ENCODE measurements around the gene PSMD6. TPM values are rescaled to one million over a fixed set of nuclear protein-coding genes. Genes with fewer than 3 reads are reported as not detected.

PSMD6 gene
- total and polyA plus RNA-seq, 4 experiments from 2014 or later = 65.7 to 152 (median 97.3) TPM

DNA sequence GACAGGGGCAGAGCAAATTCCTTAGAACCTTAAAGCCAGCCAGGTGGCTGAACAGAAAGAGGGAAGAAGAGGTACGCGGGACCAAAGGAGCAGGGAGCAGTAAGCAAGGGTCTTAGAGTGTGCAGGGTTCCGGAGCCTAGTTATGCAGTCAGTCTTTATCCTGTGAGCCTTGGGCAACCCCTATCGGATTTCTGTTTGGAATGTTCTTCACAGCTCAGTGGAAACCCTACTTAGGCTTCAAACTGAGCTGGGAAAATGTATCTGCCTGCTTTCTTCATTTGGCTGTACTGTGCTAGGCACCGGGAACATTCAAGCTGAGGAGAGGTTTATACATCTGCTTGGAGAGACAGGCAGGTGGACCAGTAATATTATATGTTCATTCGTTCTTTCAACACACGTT lies 37.1 kb downstream of the PSMD6 start:
- POLR2A ChIA-PET (ENCODE audit: partially characterized antibody) = interaction anchor here (13.9 kb wide), 1 partner anchor 19 kb away, joined by 347 read pairs; no protein-coding TSS in a partner anchor
- peaks cover 73 to 94% of the 10 kb centered on the region in 2 donors for H3K36me3 Mint-ChIP-seq
- no peaks in the 10 kb centered on the region for H3K9me3 ChIP-seq (ENCODE audit: control insufficient read depth in 1 of 2, low read length in 2 of 2)
- H3K27me3 Mint-ChIP-seq = no peaks in the 10 kb centered on the region
- peak overlapping the region in 1 of 8 donors; percentile 7 for H3K4me3 Mint-ChIP-seq
- peaks cover 35 to 64% (median 55%) of the 10 kb centered on the region in 4 donors for H3K4me1 Mint-ChIP-seq
- CTCF ChIA-PET (ENCODE audit: partially characterized antibody) = interaction anchor here (29.4 kb wide), 1 partner anchor 23 kb away, joined by 875 read pairs; no protein-coding TSS in a partner anchor
- H3K36me3 ChIP-seq (ENCODE audit: insufficient read depth, low read length) = peaks cover 89% of the 10 kb centered on the region
- intact Hi-C loops (cut with micrococcal nuclease) = no loop called here
- no peaks in the 10 kb centered on the region for H3K27me3 ChIP-seq (ENCODE audit: insufficient read depth, low read length)
- peak overlapping the region in 6 of 7 donors; percentile 31 to 83 (median 73) for H3K27ac Mint-ChIP-seq
- no peak for DNase-seq
- no peak overlapping the region for H3K27ac ChIP-seq (ENCODE audit: low read depth, low read length)
- H3K9me3 Mint-ChIP-seq = peaks cover 0 to 2% (median 0%) of the 10 kb centered on the region in 8 donors
- H3K4me1 ChIP-seq (ENCODE audit: insufficient read depth, low read length) = peaks cover 41% of the 10 kb centered on the region
- H3K4me3 ChIP-seq (ENCODE audit: low read length in 2 of 2) = no peak overlapping the region

DNA sequence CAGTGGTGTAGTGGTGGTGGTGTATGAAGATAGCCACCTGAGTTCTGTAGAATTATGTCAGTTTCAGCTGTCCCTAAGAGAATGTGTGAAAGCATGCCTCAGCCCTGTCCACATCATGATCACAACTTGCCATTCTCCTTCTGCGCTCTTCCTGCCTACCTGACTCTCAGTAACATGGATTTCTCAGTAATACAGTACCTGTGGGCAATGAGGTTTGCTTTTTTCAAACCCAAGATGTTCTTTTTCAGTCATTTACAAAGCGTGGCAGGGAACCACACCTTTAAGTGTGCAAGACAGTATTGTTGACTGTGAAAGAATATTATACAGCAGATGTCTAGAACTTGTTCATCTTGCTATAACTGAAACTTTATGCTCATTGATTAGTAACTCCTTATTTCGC lies 38.9 kb downstream of the PSMD6 start:
- Histone ChIP-seq H3K4me1 (ENCODE audit: insufficient read depth, low read length) (peaks cover 59% of the 10 kb centered on the region), H3K4me3 (ENCODE audit: low read length in 2 of 2) (no peak overlapping the region), H3K27me3 (ENCODE audit: insufficient read depth, low read length) (no peaks in the 10 kb centered on the region), H3K9me3 (ENCODE audit: control insufficient read depth in 1 of 2, low read length in 2 of 2) (no peaks in the 10 kb centered on the region), H3K36me3 (ENCODE audit: insufficient read depth, low read length) (peaks cover 81% of the 10 kb centered on the region), H3K27ac (ENCODE audit: low read depth, low read length) (no peak overlapping the region)
- peaks cover 72 to 91% of the 10 kb centered on the region in 2 donors for H3K36me3 Mint-ChIP-seq
- H3K27me3 Mint-ChIP-seq = no peaks in the 10 kb centered on the region
- peak overlapping the region in 2 of 8 donors; percentile 23 to 55 for H3K4me3 Mint-ChIP-seq
- H3K9me3 Mint-ChIP-seq = peaks cover 0 to 2% (median 0%) of the 10 kb centered on the region in 8 donors
- DNase-seq = no peak
- H3K4me1 Mint-ChIP-seq = peaks cover 46 to 80% (median 67%) of the 10 kb centered on the region in 4 donors
- intact Hi-C loops (cut with micrococcal nuclease) = no loop called here
- POLR2A ChIA-PET (ENCODE audit: partially characterized antibody) = interaction anchor here (0.9 to 13.9 kb wide), 2 partner anchors 17 to 24 kb away, joined by 3 to 347 read pairs; no protein-coding TSS in a partner anchor
- peak overlapping the region; percentile 25 to 93 (median 57) for H3K27ac Mint-ChIP-seq
- CTCF ChIA-PET (ENCODE audit: partially characterized antibody) = interaction anchor here (3.9 to 29.4 kb wide), 2 partner anchors 10 to 21 kb away, joined by 31 to 875 read pairs; no protein-coding TSS in a partner anchor

DNA sequence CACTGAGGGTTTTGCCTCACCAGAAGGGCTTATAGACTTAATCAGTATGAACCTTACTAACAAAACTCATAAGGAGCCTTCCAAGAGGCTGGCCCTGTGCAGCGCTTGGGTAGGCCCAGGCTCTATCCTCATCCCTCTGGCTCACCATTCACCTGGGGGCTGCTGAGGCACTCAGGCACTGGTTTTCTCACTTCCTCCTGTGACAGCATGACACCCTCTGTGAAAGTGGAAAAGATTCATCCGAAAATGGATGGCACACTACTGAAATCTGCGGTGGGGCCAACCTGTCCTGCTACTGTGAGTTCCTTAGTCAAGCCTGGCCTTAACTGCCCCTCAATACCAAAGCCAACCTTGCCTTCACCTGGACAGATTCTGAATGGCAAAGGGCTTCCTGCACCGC lies 41.3 kb downstream of the PSMD6 start:
- POLR2A ChIA-PET (ENCODE audit: partially characterized antibody) = interaction anchor here (1.1 to 13.9 kb wide), 2 partner anchors 15 to 41 kb away, joined by 5 to 347 read pairs; partner anchors contain the start of gene PSMD6
- peaks cover 0 to 2% (median 0%) of the 10 kb centered on the region in 8 donors for H3K9me3 Mint-ChIP-seq

DNA sequence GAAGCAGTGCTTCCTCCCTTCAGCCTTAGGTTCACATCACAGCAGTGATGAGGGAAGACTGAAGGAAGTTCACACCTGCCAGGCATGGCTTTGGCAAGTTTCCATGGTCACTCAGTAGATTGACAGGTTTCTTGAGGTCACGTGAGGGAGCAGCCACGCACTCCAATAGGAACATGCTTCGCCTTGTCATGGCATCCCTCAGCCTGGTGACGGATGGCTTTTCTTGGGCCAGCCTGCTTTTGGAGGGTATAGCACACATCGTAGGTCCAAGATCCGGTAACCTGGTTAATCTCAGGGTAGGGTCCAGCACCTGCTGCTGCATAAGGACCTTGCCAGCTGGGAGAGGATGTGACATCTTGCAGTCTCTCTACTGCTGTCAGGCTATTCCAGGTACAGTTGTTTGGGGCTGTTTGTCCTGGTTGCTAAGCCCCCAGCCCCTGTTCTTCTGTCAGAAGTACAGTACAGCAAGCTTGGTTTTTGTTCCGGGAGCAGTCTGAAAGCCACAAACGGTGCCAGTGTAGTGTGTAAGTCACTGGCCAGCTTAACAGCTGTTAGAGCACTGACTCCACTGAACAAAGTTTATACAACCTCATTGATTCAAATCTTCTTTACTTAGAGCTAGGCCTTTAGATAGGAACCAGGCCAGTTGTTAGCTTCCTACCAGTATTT lies 42.3 kb downstream of the PSMD6 start:
- Histone ChIP-seq H3K4me3 (ENCODE audit: low read length in 2 of 2) (no peak overlapping the region), H3K9me3 (ENCODE audit: control insufficient read depth in 1 of 2, low read length in 2 of 2) (no peaks in the 10 kb centered on the region), H3K27ac (ENCODE audit: low read depth, low read length) (peak overlapping the region; percentile 70), H3K27me3 (ENCODE audit: insufficient read depth, low read length) (no peaks in the 10 kb centered on the region), H3K36me3 (ENCODE audit: insufficient read depth, low read length) (peaks cover 50% of the 10 kb centered on the region), H3K4me1 (ENCODE audit: insufficient read depth, low read length) (peaks cover 86% of the 10 kb centered on the region)
- Mint-ChIP-seq H3K27ac (peak overlapping the region; percentile 83 to 94 (median 89)), H3K4me1 (peaks cover 73 to 94% (median 83%) of the 10 kb centered on the region in 4 donors), H3K36me3 (peaks cover 48 to 61% of the 10 kb centered on the region in 2 donors), H3K9me3 (peaks cover 0 to 2% (median 0%) of the 10 kb centered on the region in 8 donors), H3K27me3 (no peaks in the 10 kb centered on the region), H3K4me3 (peak overlapping the region in 7 of 8 donors; percentile 27 to 89 (median 67))
- CTCF ChIA-PET (ENCODE audit: partially characterized antibody) = interaction anchor here (6.7 to 29.4 kb wide), 3 partner anchors 12 to 42 kb away, joined by 40 to 875 read pairs (median 179); partner anchors contain the start of gene PSMD6
- intact Hi-C loops (cut with micrococcal nuclease) = no loop called here
- POLR2A ChIA-PET (ENCODE audit: partially characterized antibody) = interaction anchor here (1.0 to 13.9 kb wide), 3 partner anchors 12 to 42 kb away, joined by 3 to 347 read pairs (median 6); partner anchors contain the start of gene PSMD6
- peak in 2 of 5 donors; percentile 23 to 57 for DNase-seq

More for the DNA sequence above, 41.3 kb downstream of the PSMD6 start:
- Mint-ChIP-seq H3K36me3 (peaks cover 48 to 71% of the 10 kb centered on the region in 2 donors), H3K4me3 (peak overlapping the region in 7 of 8 donors; percentile 1 to 89 (median 38)), H3K27ac (peak overlapping the region; percentile 71 to 94 (median 88)), H3K4me1 (peaks cover 66 to 93% (median 81%) of the 10 kb centered on the region in 4 donors), H3K27me3 (no peaks in the 10 kb centered on the region)
- Histone ChIP-seq H3K36me3 (ENCODE audit: insufficient read depth, low read length) (peaks cover 56% of the 10 kb centered on the region), H3K4me3 (ENCODE audit: low read length in 2 of 2) (no peak overlapping the region), H3K27me3 (ENCODE audit: insufficient read depth, low read length) (no peaks in the 10 kb centered on the region), H3K27ac (ENCODE audit: low read depth, low read length) (peak overlapping the region; percentile 70), H3K4me1 (ENCODE audit: insufficient read depth, low read length) (peaks cover 81% of the 10 kb centered on the region), H3K9me3 (ENCODE audit: control insufficient read depth in 1 of 2, low read length in 2 of 2) (no peaks in the 10 kb centered on the region)
- intact Hi-C loops (cut with micrococcal nuclease) = no loop called here
- no peak for DNase-seq
- CTCF ChIA-PET (ENCODE audit: partially characterized antibody) = interaction anchor here (2.3 to 29.4 kb wide), 4 partner anchors 9 to 19 kb away, joined by 10 to 875 read pairs (median 105); no protein-coding TSS in a partner anchor

DNA sequence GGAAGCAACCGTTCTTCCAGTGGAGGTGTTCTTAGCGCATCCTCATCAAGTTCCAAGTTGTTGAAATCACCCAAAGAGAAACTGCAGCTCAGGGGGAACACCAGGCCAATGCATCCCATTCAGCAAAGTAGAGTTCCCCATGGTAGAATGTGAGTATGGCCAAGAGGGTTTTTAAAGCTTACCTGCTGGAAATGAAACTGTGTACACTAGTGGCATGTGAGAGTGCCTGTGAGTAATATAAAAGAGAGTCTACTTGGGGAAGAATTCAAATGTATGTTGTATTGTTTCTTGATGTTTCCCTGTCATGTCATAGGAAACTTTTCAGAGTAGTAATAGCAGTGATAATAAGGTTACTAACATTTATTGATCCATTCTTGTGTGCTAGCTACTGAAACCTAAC lies 43.3 kb downstream of the PSMD6 start:
- Mint-ChIP-seq H3K4me3 (peak overlapping the region; percentile 67 to 89 (median 82)), H3K4me1 (peaks cover 70 to 95% (median 80%) of the 10 kb centered on the region in 4 donors), H3K9me3 (peaks cover 0 to 2% (median 0%) of the 10 kb centered on the region in 8 donors), H3K36me3 (peaks cover 39 to 56% of the 10 kb centered on the region in 2 donors), H3K27me3 (no peaks in the 10 kb centered on the region), H3K27ac (peak overlapping the region; percentile 83 to 94 (median 89))
- Histone ChIP-seq H3K27ac (ENCODE audit: low read depth, low read length) (peak overlapping the region; percentile 70), H3K27me3 (ENCODE audit: insufficient read depth, low read length) (no peaks in the 10 kb centered on the region), H3K36me3 (ENCODE audit: insufficient read depth, low read length) (peaks cover 41% of the 10 kb centered on the region), H3K9me3 (ENCODE audit: control insufficient read depth in 1 of 2, low read length in 2 of 2) (no peaks in the 10 kb centered on the region), H3K4me3 (ENCODE audit: low read length in 2 of 2) (peak overlapping the region; percentile 1 to 39), H3K4me1 (ENCODE audit: insufficient read depth, low read length) (peaks cover 91% of the 10 kb centered on the region)
- POLR2A ChIA-PET (ENCODE audit: partially characterized antibody) = interaction anchor here (1.1 to 13.9 kb wide), 8 partner anchors 13 to 68 kb away, joined by 3 to 347 read pairs (median 6); partner anchors contain the start of genes PSMD6 and SCAANT1
- CTCF ChIA-PET (ENCODE audit: partially characterized antibody) = interaction anchor here (6.7 to 29.4 kb wide), 3 partner anchors 13 to 43 kb away, joined by 40 to 875 read pairs (median 179); partner anchors contain the start of gene PSMD6
- intact Hi-C loops (cut with micrococcal nuclease) = no loop called here
- no peak for DNase-seq

DNA sequence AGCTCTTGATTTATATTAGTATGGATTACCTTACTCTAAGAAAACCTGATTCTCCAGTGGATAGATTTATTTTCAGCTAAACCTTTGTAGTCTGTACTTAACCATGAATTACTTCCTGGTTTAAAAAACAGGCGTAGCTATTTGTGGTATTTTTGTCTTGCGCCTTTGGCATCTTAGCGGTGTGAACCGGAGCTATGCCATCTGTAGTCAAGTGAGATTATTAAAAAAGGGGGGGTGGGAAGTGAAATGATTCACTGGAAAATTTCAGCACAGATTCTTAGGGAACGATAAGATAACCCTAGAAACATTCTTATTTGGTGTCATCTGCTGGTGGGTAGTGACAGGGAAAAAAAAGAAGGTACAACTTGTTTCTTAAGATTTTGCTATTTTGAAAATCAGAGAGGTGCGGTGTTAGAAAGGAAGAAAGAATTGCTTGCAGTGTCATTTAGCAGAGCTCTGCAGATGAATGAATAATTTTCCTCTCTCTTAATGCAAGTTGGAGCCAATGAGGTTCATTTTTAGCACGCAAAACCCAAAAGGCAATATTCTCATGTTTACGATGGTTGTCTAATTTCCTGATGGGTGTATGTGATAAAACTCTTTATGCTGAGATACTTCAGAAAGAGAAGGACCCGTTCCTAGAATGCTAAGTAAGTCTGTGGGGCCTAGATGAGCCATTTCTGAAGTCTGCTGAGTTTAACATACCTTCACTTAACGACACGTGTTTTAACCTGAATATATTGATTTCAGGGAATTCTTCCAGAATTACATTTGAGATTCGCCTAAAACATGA lies 44.0 kb downstream of the PSMD6 start:
- H3K4me3 Mint-ChIP-seq = peak overlapping the region; percentile 67 to 89 (median 82)
- H3K4me1 ChIP-seq (ENCODE audit: insufficient read depth, low read length) = peaks cover 93% of the 10 kb centered on the region

More for the DNA sequence above, 44.0 kb downstream of the PSMD6 start:
- Mint-ChIP-seq H3K27ac (peak overlapping the region; percentile 83 to 94 (median 89)), H3K9me3 (peaks cover 0 to 2% (median 0%) of the 10 kb centered on the region in 8 donors), H3K36me3 (peaks cover 39 to 50% of the 10 kb centered on the region in 2 donors), H3K27me3 (no peaks in the 10 kb centered on the region), H3K4me1 (peaks cover 71 to 97% (median 81%) of the 10 kb centered on the region in 4 donors)
- H3K27me3 ChIP-seq (ENCODE audit: insufficient read depth, low read length) = no peaks in the 10 kb centered on the region
- intact Hi-C loops (cut with micrococcal nuclease) = loop anchor here (1.0 to 5.0 kb wide), 4 partner anchors 11 to 117 kb away; partner anchors contain the start of genes ATXN7 and THOC7
- H3K9me3 ChIP-seq (ENCODE audit: control insufficient read depth in 1 of 2, low read length in 2 of 2) = no peaks in the 10 kb centered on the region
- DNase-seq = peak; percentile 62 to 77 (median 67)
- H3K4me3 ChIP-seq (ENCODE audit: low read length in 2 of 2) = peak overlapping the region; percentile 1 to 39
- ChIA-PET CTCF (ENCODE audit: partially characterized antibody) (interaction anchor here (0.7 to 29.4 kb wide), 7 partner anchors 14 to 70 kb away, joined by 3 to 875 read pairs (median 5); partner anchors contain the start of gene PSMD6), POLR2A (ENCODE audit: partially characterized antibody) (interaction anchor here (1.1 to 13.9 kb wide), 10 partner anchors 12 to 67 kb away, joined by 3 to 347 read pairs (median 7); partner anchors contain the start of genes PSMD6 and SCAANT1)
- H3K36me3 ChIP-seq (ENCODE audit: insufficient read depth, low read length) = peaks cover 34% of the 10 kb centered on the region
- peak overlapping the region; percentile 70 for H3K27ac ChIP-seq (ENCODE audit: low read depth, low read length)
